Hepatocyte (in vitro differentiated cells): ENCODE data around the gene EXOSC7. TPM values are rescaled to one million over a fixed set of nuclear protein-coding genes. Genes with fewer than 3 reads are reported as not detected.
A peak's percentile ranks its signal among the peaks of the same experiment; 100 is the strongest.

ENCODE experiments used
- DNase-seq: peaks from one replicate; pipeline ENCODE4 v3.0.0-alpha.2; 2016; ENCODE audit warnings: low spot score
- H2AFZ ChIP-seq: fragments of 200-600 bp; sonication (generic); 2 replicates; pipeline ENCODE4 v1.6.0; 2016; ENCODE audit warnings: antibody characterized with exemption, mild to moderate bottlenecking
- H3K27ac ChIP-seq: fragments of 200-600 bp; sonication (generic); 2 replicates; pipeline ENCODE4 v1.5.1; 2016; ENCODE audit warnings: mild to moderate bottlenecking
- H3K27me3 ChIP-seq: fragments of 200-600 bp; sonication (generic); 2 replicates; pipeline ENCODE4 v1.6.1; 2016
- H3K36me3 ChIP-seq: fragments of 200-600 bp; sonication (generic); replicated peaks from 2 replicates; pipeline ENCODE4 v1.5.1; 2016; ENCODE audit warnings: low read depth; ENCODE audit not compliant: insufficient read depth
- H3K4me1 ChIP-seq: fragments of 200-600 bp; sonication (generic); 2 replicates; pipeline ENCODE4 v1.5.1; 2016; ENCODE audit warnings: mild to moderate bottlenecking, moderate library complexity; ENCODE audit not compliant: insufficient read depth
- H3K4me2 ChIP-seq: fragments of 200-600 bp; sonication (generic); 2 replicates; pipeline ENCODE4 v1.6.0; 2016
- H3K4me3 ChIP-seq: fragments of 200-600 bp; sonication (generic); 2 replicates; pipeline ENCODE4 v1.5.1; 2016; ENCODE audit warnings: mild to moderate bottlenecking
- H3K79me2 ChIP-seq: fragments of 200-600 bp; sonication (generic); 2 replicates; pipeline ENCODE4 v1.6.0; 2017; ENCODE audit warnings: mild to moderate bottlenecking
- H3K9me2 ChIP-seq: fragments of 200-600 bp; sonication (generic); replicated peaks from 2 replicates; pipeline ENCODE4 v1.6.0; 2017; ENCODE audit warnings: mild to moderate bottlenecking; ENCODE audit not compliant: insufficient read depth
- H3K9me3 ChIP-seq: fragments of 200-600 bp; sonication (generic); 2 replicates; pipeline ENCODE4 v1.5.1; 2016; ENCODE audit warnings: low read depth, mild to moderate bottlenecking
- H4K20me1 ChIP-seq: fragments of 200-600 bp; sonication (generic); 2 replicates; pipeline ENCODE4 v1.6.0; 2016; ENCODE audit warnings: mild to moderate bottlenecking; ENCODE audit not compliant: insufficient read depth, poor library complexity, severe bottlenecking
- CTCF ChIP-seq: fragments of 200-600 bp; sonication (generic); IDR thresholded peaks from 2 replicates; pipeline ENCODE4 v1.5.1; 2016; ENCODE audit warnings: antibody characterized with exemption, mild to moderate bottlenecking; ENCODE audit not compliant: poor library complexity
- EZH2 ChIP-seq: fragments of 200-600 bp; sonication (generic); IDR thresholded peaks from 2 replicates; pipeline ENCODE4 v1.6.1; 2016; ENCODE audit warnings: antibody characterized with exemption, mild to moderate bottlenecking, borderline replicate concordance
- EZH2phosphoT487 ChIP-seq: fragments of 200-600 bp; sonication (generic); IDR thresholded peaks from one replicate; pipeline ENCODE4 v1.6.1; 2018; ENCODE audit warnings: antibody characterized with exemption, mild to moderate bottlenecking, low read depth, moderate library complexity; ENCODE audit not compliant: unreplicated experiment, severe bottlenecking
- WGBS: methylation state at CpG from one replicate; pipeline ENCODE4 v1.1.6; 2016; ENCODE audit warnings: low lambda C conversion rate; ENCODE audit errors: missing lambda C conversion rate; 5-methylcytosine and 5-hydroxymethylcytosine counted together
- polyA plus RNA-seq: library from polyadenylated mRNA; unstranded; fragments of >200 nt; fragmentation: Nextera tagmentation; extraction: Ambion mirVana; gene quantifications from 2 replicates; pipeline ENCODE4 v1.2.1, GENCODE V29; 2016
- total RNA-seq: library from RNA; depleted of rRNA; stranded (reverse); fragments of >200 nt; gene quantifications from 2 replicates; pipeline ENCODE4 v1.2.3, GENCODE V29; 2014

Gene EXOSC7
- total and polyA plus RNA-seq, 2 experiments from 2014 or later, result 53.3 to 55.8 TPM

- TF ChIP-seq CTCF, result no peak
- no peak for TF ChIP-seq EZH2
- no peak for TF ChIP-seq EZH2phosphoT487
- no peaks in the 10 kb centered on the region for H3K36me3 ChIP-seq
- no peak overlapping the region for H2AFZ ChIP-seq
- H3K4me1 ChIP-seq, result no peaks in the 10 kb centered on the region
- peaks cover 64% of the 10 kb centered on the region for H3K79me2 ChIP-seq
- peaks cover 8% of the 10 kb centered on the region for H4K20me1 ChIP-seq
- H3K9me2 ChIP-seq, result no peaks in the 10 kb centered on the region
- H3K9me3 ChIP-seq, result no peaks in the 10 kb centered on the region
- no peaks in the 10 kb centered on the region for H3K27me3 ChIP-seq
- DNase-seq, result no peak
- WGBS, result 97% methylated on average over 6 of the region's 6 CpGs
- H3K4me2 ChIP-seq, result no peak overlapping the region
- no peak overlapping the region for H3K4me3 ChIP-seq
- no peak overlapping the region for H3K27ac ChIP-seq
Observed at GRCh38 chr3:44987332-44987731, 11.3 kb downstream of the EXOSC7 start.

- H3K79me2 ChIP-seq, result peaks cover 58% of the 10 kb centered on the region
- H2AFZ ChIP-seq, result no peak overlapping the region
- peaks cover 5% of the 10 kb centered on the region for H4K20me1 ChIP-seq
- no peak overlapping the region for H3K4me2 ChIP-seq
- H3K27ac ChIP-seq, result no peak overlapping the region
- no peaks in the 10 kb centered on the region for H3K27me3 ChIP-seq
- peaks cover 5% of the 10 kb centered on the region for H3K4me1 ChIP-seq
- no peaks in the 10 kb centered on the region for H3K9me2 ChIP-seq
- 89% methylated on average over 2 of the region's 2 CpGs for WGBS
- no peaks in the 10 kb centered on the region for H3K9me3 ChIP-seq
- no peak overlapping the region for H3K4me3 ChIP-seq
- no peaks in the 10 kb centered on the region for H3K36me3 ChIP-seq
- TF ChIP-seq EZH2, result no peak
- peak; percentile 23 for TF ChIP-seq CTCF
- TF ChIP-seq EZH2phosphoT487, result no peak
- no peak for DNase-seq
Observed at GRCh38 chr3:44988073-44988472, 12.0 kb downstream of the EXOSC7 start.

- Histone ChIP-seq H3K27ac (no peak overlapping the region), H3K4me3 (no peak overlapping the region), H3K9me3 (no peaks in the 10 kb centered on the region), H3K4me1 (peaks cover 10% of the 10 kb centered on the region), H3K4me2 (no peak overlapping the region), H3K79me2 (peaks cover 47% of the 10 kb centered on the region), H4K20me1 (peaks cover 4% of the 10 kb centered on the region), H2AFZ (no peak overlapping the region), H3K9me2 (no peaks in the 10 kb centered on the region), H3K27me3 (no peaks in the 10 kb centered on the region), H3K36me3 (no peaks in the 10 kb centered on the region)
- TF ChIP-seq CTCF, result no peak
- TF ChIP-seq EZH2, result no peak
- no peak for TF ChIP-seq EZH2phosphoT487
- DNase-seq, result no peak
- WGBS, result 95% methylated on average over 8 of the region's 8 CpGs
Observed at GRCh38 chr3:44989141-44989540, 13.1 kb downstream of the EXOSC7 start.
